HG03565 (cell line): ENCODE data around the gene MROH2B.

ENCODE experiments used
- ATAC-seq: cut with Tn5 transposase; IDR thresholded peaks from one replicate; pipeline ENCODE4 v1.9.1; 2021; ENCODE audit warnings: mild to moderate bottlenecking, moderate library complexity; ENCODE audit not compliant: unreplicated experiment

Gene MROH2B

GRCh38 chr5:40973364-40974004, 97.7 kb downstream of the MROH2B start:
- ATAC-seq, result no peak

- ATAC-seq, result no peak
Measured at GRCh38 chr5:40972434-40972833, 98.7 kb downstream of the MROH2B start.

GRCh38 chr5:40962207-40962955, 108.8 kb downstream of the MROH2B start:
- no peak for ATAC-seq

GRCh38 chr5:40960037-40960436, 111.1 kb downstream of the MROH2B start:
- ATAC-seq, result no peak

GRCh38 chr5:40958811-40959210, 112.3 kb downstream of the MROH2B start:
- no peak for ATAC-seq

- ATAC-seq, result no peak
Measured at GRCh38 chr5:40957048-40957447, 114.1 kb downstream of the MROH2B start.

- no peak for ATAC-seq
Measured at GRCh38 chr5:40955313-40955712, 115.8 kb downstream of the MROH2B start.
